NCI-H2196 treated with DMSO at 0.1 percent for 48 hours (cell line): ENCODE measurements around the gene PRSS8.

Experiments used
- DNase-seq: peaks from one replicate; lab custom pipeline; 2025; ENCODE audit not compliant: unreplicated experiment; lab: John Stamatoyannopoulos, UW

PRSS8 gene

GRCh38 chr16:31130336-31130891 is 5.1 kb downstream of the PRSS8 start:
- peak; percentile 46 for DNase-seq

GRCh38 chr16:31129568-31130335 is 5.8 kb downstream of the PRSS8 start:
- no peak for DNase-seq

GRCh38 chr16:31128711-31129567 is 6.6 kb downstream of the PRSS8 start:
- no peak for DNase-seq

- DNase-seq: no peak
Measured at GRCh38 chr16:31127182-31127581, 8.3 kb downstream of the PRSS8 start.

GRCh38 chr16:31125844-31126243 is 9.7 kb downstream of the PRSS8 start:
- DNase-seq: no peak

GRCh38 chr16:31120129-31120528 is 15.4 kb downstream of the PRSS8 start:
- DNase-seq: no peak

- no peak for DNase-seq
Measured at GRCh38 chr16:31118223-31119155, 17.0 kb downstream of the PRSS8 start.

GRCh38 chr16:31117384-31118222 is 17.9 kb downstream of the PRSS8 start, which contains the start of gene KAT8:
Gene KAT8 (plus strand): TSS chr16:31117664. CDS start chr16:31117682, 18 bp downstream.
- peak; percentile 98 for DNase-seq

- DNase-seq: no peak
Measured at GRCh38 chr16:31114468-31114867, 21.1 kb downstream of the PRSS8 start.

- DNase-seq: no peak
Measured at GRCh38 chr16:31113121-31114120, 22.1 kb downstream of the PRSS8 start.

- no peak for DNase-seq
Measured at GRCh38 chr16:31112711-31113110, 22.8 kb downstream of the PRSS8 start.

GRCh38 chr16:31111881-31112466 is 23.6 kb downstream of the PRSS8 start:
- no peak for DNase-seq

- no peak for DNase-seq
Measured at GRCh38 chr16:31110106-31111034, 25.2 kb downstream of the PRSS8 start.

- DNase-seq: no peak
Measured at GRCh38 chr16:31109622-31110021, 25.9 kb downstream of the PRSS8 start.

- no peak for DNase-seq
Measured at GRCh38 chr16:31108794-31109558, 26.6 kb downstream of the PRSS8 start.

GRCh38 chr16:31108035-31108793 is 27.3 kb downstream of the PRSS8 start, which contains the start of gene BCKDK:
Gene BCKDK (plus strand): TSS chr16:31108386. CDS start chr16:31109224, 838 bp downstream.
- DNase-seq: peak; percentile 36
